HL-60 (cell line): Measurements from ENCODE around the gene CFAP157.
"Not testable (repeated sequence)": the region's sequence is repeated elsewhere in the genome, so short reads cannot be mapped to it uniquely, and the experiment has no call there.

ENCODE experiments used
- DNase-seq, 2 experiments: peaks; one replicate each; pipeline ENCODE4 v3.0.0-alpha.2; 2010 to 2020; ENCODE audit warnings: low read depth in 1 of 2, low spot score in 1 of 2
- H3K27ac ChIP-seq: fragments of 250-450 bp; sonication (Bioruptor Pico); replicated peaks from 2 replicates; pipeline ENCODE4 v1.5.1; 2020; ENCODE audit warnings: mild to moderate bottlenecking, moderate library complexity
- H3K27me3 ChIP-seq: fragments of 250-450 bp; sonication (Bioruptor Pico); 2 replicates; pipeline ENCODE4 v1.5.1; 2021; ENCODE audit warnings: mild to moderate bottlenecking, moderate library complexity; ENCODE audit not compliant: insufficient read depth, poor library complexity, severe bottlenecking
- H3K4me3 ChIP-seq: replicated peaks from 2 replicates; pipeline ENCODE4 v1.5.1; 2011; ENCODE audit warnings: mild to moderate bottlenecking, control low read depth, low read length; ENCODE audit not compliant: insufficient read depth
- CTCF ChIP-seq: IDR thresholded peaks from one replicate; pipeline ENCODE4 v1.5.1; 2011; ENCODE audit warnings: low read length, control low read depth, inconsistent platforms; ENCODE audit not compliant: insufficient read depth
- GABPA ChIP-seq: IDR thresholded peaks from 2 replicates; pipeline ENCODE4 v1.6.1; 2012; ENCODE audit warnings: low read depth
- POLR2AphosphoS5 ChIP-seq: IDR thresholded peaks from 2 replicates; pipeline ENCODE4 v1.6.1; 2012; ENCODE audit warnings: low read depth
- REST ChIP-seq: IDR thresholded peaks from 2 replicates; pipeline ENCODE4 v1.6.1; 2012; ENCODE audit warnings: low read depth; ENCODE audit not compliant: insufficient replicate concordance
- SPI1 ChIP-seq: IDR thresholded peaks from 2 replicates; pipeline ENCODE4 v1.6.1; 2012; ENCODE audit warnings: low read depth, mild to moderate bottlenecking, borderline replicate concordance

Gene CFAP157

GRCh38 chr9:127754099-127755060 is 47.6 kb downstream of the CFAP157 start:
- H3K4me3 ChIP-seq, result no peak overlapping the region
- no peaks in the 10 kb centered on the region for H3K27me3 ChIP-seq

GRCh38 chr9:127755061-127756060 is 48.6 kb downstream of the CFAP157 start:
- no peak overlapping the region for H3K4me3 ChIP-seq
- H3K27ac ChIP-seq, result no peak overlapping the region
- H3K27me3 ChIP-seq, result no peaks in the 10 kb centered on the region
- no peak for TF ChIP-seq GABPA
- TF ChIP-seq POLR2AphosphoS5, result no peak
- TF ChIP-seq REST, result no peak
- TF ChIP-seq SPI1, result no peak
- no peak for TF ChIP-seq CTCF
- DNase-seq, result no peak

More at GRCh38 chr9:127754099-127755060, 47.6 kb downstream of the CFAP157 start:
- TF ChIP-seq SPI1 (no peak), GABPA (no peak), CTCF (no peak), REST (no peak), POLR2AphosphoS5 (no peak)
- no peak overlapping the region for H3K27ac ChIP-seq
- no peak for DNase-seq

GRCh38 chr9:127756233-127756632 is 49.4 kb downstream of the CFAP157 start:
- no peak for TF ChIP-seq POLR2AphosphoS5
- no peak for TF ChIP-seq GABPA
- TF ChIP-seq SPI1, result no peak
- TF ChIP-seq REST, result no peak
- TF ChIP-seq CTCF, result no peak
- no peak for DNase-seq
- no peaks in the 10 kb centered on the region for H3K27me3 ChIP-seq
- H3K4me3 ChIP-seq, result no peak overlapping the region
- H3K27ac ChIP-seq, result no peak overlapping the region

GRCh38 chr9:127756776-127757175 is 50.0 kb downstream of the CFAP157 start:
- not testable (repeated sequence) for H3K27me3 ChIP-seq, DNase-seq, H3K4me3 ChIP-seq, H3K27ac ChIP-seq
